ENCODE data around the gene SLC39A12.
"Not testable (repeated sequence)": the region's sequence is repeated elsewhere in the genome, so short reads cannot be mapped to it uniquely, and the experiment has no call there.

Gene SLC39A12

DNA sequence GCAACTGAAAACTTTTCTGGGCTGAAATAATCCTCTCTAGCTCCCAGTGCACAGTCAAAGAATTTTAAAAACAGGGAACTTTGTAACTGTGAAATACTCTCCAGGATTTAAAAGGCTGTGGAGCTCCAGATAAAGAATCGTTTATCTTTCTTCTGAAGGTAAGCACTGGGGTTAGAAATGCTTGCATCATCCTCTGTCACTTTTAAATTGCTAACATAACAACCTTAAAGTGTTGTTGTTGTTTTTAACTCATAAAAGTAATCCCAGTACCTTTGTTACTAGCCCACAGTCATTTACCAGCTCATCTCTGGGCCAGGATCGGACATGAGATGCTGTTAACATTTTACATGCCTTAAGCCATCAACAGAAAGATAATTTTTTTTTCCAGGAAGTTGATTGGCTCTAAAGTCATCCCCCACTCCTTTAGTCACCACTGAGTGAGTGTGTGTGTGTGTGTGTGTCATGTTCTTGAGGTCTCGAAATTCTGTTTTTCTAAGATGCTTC lies at the start of gene SLC39A12:
Gene SLC39A12 (plus strand): TSS at position 51 of the 504 bp plus-strand sequence. CDS start 1,359 bp downstream, outside the sequence.
- no peak for DNase-seq

DNA sequence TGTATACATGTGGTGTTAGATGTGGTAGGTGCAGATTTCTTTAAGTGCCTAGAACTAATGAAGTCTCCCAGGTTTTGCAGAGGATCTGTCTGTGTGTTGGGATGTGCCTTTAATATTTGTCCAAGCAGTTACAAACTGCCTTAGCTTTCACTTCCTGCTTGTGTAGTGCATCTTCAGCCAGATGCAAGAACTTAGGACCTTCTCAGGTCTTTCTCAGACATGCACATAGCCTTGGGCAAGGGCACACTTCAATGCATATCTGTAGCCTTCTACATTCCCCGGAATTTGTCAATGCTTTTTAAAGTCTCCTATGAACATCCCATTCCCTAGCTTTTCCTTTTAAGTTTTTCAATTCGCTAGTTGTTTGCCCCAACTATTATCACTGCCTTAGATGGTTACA lies 47.2 kb upstream of the SLC39A12 start:
- DNase-seq = peak; percentile 24

GRCh38 chr10:17905491-17905890 lies 46.2 kb upstream of the SLC39A12 start:
- no peak for DNase-seq

GRCh38 chr10:17906002-17906401 lies 45.7 kb upstream of the SLC39A12 start:
- DNase-seq = no peak

GRCh38 chr10:17907641-17908040 lies 44.1 kb upstream of the SLC39A12 start:
- DNase-seq = no peak

GRCh38 chr10:17910125-17910789 lies 41.5 kb upstream of the SLC39A12 start:
- peak; percentile 49 for DNase-seq

GRCh38 chr10:17912754-17913153 lies 39.0 kb upstream of the SLC39A12 start:
- no peak for DNase-seq

DNA sequence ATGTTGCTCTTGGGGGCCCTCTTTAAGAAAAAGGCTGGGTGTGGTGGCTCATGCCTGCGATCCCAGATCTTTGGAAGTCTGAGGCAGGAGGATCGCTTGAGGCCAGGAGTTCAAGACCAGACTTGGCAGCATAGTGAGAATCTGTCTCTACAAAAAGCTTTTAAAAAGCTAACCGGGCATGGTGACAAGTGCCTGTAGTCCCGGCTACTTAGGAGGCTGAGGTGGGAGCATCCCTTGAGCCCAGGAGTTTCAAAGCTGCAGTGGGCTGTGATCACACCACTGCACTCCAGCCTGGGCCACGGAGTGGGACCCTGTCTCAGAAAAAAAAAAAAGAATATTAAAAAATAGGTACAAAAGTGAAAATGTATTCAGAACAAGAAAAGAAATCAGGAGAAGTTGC lies 38.1 kb upstream of the SLC39A12 start:
- DNase-seq = no peak

- DNase-seq = no peak
Observed at GRCh38 chr10:17914169-17915045, 37.3 kb upstream of the SLC39A12 start.

GRCh38 chr10:17915181-17915580 lies 36.5 kb upstream of the SLC39A12 start:
- DNase-seq = no peak

DNA sequence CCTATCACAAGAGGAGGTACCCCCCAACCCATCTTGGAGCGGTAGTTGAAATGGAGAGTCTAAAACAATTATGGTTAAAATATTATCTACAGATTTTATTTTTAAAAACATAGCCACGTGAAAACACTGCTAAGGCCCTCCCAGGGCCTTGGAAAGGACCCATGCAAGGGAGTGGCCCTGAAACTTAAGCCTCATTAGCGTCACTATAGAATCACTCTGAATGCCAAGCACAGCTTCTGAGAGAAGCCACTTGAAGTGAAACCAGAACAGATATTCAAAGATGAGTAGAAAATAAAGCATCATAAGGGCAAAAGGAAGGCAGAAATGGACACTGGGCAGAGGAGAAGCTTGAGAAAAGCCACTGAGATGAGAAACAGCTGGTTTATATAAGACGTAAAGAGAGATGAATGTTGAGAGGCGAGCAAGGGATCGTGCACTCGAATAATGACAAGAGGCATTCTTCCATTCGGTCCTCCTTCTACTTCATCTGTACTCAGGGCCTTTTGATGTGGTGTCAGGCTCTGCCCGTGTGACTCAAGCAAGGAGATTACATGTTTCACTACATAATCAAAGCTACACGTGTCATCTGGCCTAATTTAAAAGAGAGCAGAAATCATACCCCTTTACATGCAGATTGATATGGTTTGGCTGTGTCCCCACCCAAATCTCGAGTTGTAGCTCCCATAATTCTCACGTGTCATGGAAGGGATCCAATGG lies 33.4 kb upstream of the SLC39A12 start:
- no peak for DNase-seq

GRCh38 chr10:17921378-17921777 lies 30.3 kb upstream of the SLC39A12 start:
- no peak for DNase-seq

DNA sequence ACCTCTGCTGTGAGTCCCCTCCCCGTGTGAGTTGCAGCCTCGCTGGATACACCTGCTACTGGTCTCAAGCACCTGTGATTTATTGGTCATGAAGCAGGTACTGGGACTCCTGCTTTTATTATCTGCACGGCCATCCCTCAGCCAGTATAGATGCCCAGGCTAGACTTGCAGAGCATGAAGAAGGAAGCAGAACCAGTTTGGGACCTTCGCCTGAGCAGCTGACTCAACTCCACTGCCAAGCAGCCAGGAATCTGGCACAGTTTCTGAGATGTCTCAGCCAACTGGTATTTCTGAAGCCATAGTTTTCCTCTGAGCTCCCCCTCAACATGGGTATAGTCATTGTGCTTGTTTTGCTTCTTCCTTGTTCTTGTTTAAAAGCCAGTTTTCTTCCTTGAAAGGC lies 28.0 kb upstream of the SLC39A12 start:
- no peak for DNase-seq

DNA sequence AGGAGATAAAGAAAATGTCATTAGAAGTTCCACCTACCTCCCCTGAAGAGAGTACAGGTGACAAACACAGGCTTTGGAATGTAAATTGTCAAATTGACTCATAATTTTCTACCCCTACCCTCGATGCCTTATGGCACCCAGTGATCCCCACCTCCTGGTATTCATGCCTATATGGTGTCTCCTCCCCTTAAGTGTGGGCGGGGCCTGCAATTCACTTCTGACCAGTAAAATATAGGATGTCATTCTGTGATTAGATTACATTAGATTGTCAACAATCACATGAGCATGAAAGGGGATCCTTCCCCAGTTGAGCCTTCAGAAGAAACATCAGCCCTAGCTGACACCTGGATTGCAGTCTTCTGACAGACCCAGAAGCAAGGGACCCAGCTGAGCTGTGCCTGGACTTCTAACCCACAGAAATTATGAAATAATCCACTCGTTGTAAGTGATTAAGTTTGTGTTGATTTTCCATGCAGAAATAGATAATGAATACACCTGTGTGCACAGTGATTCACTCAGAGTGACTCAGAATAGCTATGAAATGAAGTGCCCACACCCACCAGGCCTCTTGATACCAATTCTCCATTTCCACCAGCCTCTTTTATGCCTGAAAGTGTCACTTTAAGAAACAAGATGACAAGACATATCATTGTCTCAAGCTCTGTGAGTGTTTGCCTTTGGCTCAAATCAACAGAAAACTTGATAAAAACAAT lies 8.5 kb upstream of the SLC39A12 start:
- DNase-seq = no peak

- not testable (repeated sequence) for DNase-seq
Observed at GRCh38 chr10:17950269-17950668, 1.4 kb upstream of the SLC39A12 start.

DNA sequence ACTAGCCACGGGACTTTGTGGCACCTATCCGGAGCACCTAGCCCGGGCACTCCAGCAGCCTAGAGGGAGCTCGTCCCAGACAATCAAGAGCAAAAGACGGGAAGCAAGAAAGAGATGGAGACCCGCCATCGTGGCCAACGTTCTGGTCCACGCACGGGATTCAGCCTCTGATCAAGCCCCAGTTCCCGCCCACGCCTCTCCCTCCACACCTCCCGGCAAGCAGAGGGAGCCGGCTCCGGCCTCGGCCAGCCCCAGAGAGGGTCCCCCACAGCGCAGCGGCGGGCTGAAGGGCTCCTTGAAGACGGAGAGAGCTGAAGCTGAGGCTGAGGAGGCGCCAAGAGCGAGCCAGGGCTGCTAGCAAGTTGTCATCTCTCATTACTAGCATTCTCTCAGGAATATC lies 992 bp upstream of the SLC39A12 start:
- DNase-seq = no peak

DNA sequence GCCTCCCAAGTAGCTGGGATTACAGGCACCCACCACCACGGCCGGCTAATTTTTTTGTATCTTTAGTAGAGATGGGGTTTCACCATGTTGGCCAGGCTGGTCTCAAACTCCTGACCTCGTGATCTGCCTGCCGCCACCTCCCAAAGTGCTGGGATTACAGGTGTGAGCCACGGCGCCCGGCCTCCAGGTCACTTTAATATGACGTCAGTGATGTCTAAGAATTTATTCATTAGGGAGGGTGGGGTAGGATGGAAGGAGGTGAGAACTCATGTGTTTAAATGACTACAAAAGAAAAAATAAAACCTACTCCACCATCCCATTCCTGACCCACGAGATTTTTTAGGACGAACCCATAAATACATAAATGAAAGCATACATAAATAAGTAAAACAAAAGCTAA lies 2.7 kb downstream of the SLC39A12 start:
- DNase-seq = not testable (repeated sequence)

DNA sequence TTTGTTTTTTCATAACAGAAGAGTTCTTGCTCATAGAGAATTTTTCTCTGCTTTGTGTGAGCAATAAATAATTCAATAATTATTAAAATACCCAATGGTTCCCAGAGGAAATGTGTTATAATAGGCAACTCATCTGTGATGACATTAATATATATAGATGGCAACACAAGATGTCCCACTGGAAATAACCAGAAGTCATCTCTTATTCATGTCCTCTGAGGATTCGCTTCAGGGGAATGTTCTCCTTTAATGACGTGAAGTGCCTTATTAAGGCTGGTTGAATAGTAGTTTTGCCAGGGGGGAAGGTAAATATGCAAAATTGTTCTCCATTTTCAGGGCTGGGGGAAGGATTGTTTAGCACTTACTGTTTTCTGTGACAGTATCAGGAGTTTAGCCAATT lies 3.1 kb downstream of the SLC39A12 start:
- DNase-seq = no peak

DNA sequence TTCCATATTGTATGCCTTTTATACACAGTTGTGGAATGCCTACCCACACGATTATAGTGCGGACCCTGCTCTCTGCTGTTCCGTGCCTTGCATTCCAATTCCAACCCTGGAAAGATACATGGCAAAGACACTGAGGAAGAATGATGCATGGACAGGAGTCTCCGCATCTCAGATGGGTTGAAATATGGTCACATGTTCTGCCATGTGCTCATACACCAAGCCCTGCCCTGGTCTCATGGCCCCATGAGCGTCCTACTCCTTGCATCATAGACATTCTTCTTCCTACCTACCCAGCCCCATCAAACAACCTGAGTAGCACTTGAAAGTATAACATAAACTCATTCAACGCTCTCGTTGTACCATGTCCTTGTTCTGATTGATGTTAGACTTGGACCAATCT lies 6.3 kb downstream of the SLC39A12 start:
- DNase-seq = no peak

- no peak for DNase-seq
Observed at GRCh38 chr10:17959870-17960269, 8.2 kb downstream of the SLC39A12 start.

GRCh38 chr10:17961551-17962422 lies 10.1 kb downstream of the SLC39A12 start:
- no peak for DNase-seq

GRCh38 chr10:17963431-17963830 lies 11.7 kb downstream of the SLC39A12 start:
- DNase-seq = no peak
